Right lobe of liver (tissue), 4 donors: ENCODE measurements around the gene TSPAN12.

Source experiments
- POLR2A ChIP-seq: fragments of 450-650 bp; IDR thresholded peaks from one replicate; pipeline ENCODE4 v1.6.1; 2017; ENCODE audit warnings: antibody characterized with exemption, mild to moderate bottlenecking
- TF ChIP-seq, protein P1 (sequence below), 4 donors: fragments of 200-600 bp in 3 of 4; fragments of 450-650 bp in 1 of 4; IDR thresholded peaks; one replicate each; pipeline versions ENCODE4 v1.5.1 to v1.8.0; 2016 to 2022; ENCODE audit warnings: antibody characterized with exemption in 4 of 4, mild to moderate bottlenecking in 2 of 4
- donor health status: DM: no; HTN: no; CAD: no.
- donor health status: DM: no; HTN: no; CAD: no.
- donor health status: DM: no; HTN: yes; CAD: no.

DNA sequence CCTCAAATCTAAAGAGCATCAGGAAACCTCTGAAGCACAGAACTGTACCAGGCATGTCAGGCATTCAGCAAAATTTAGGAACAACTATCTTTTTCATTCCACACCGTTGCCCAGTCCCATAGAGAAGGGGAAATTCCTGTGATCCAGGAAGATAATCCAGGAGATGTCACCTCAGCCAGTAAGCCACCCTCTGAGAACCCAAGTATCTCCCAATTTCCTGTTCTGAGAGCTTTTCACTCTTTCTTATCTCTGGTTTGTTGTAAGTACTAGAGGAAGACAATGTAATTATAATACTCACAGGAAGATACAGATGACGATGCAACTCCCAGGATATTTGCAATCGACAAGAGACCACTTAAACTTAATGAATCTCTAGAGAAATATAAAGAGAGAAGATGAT is 97.1 kb downstream of the TSPAN12 start:
- TF ChIP-seq POLR2A: no peak
- TF ChIP-seq, protein P1, sequence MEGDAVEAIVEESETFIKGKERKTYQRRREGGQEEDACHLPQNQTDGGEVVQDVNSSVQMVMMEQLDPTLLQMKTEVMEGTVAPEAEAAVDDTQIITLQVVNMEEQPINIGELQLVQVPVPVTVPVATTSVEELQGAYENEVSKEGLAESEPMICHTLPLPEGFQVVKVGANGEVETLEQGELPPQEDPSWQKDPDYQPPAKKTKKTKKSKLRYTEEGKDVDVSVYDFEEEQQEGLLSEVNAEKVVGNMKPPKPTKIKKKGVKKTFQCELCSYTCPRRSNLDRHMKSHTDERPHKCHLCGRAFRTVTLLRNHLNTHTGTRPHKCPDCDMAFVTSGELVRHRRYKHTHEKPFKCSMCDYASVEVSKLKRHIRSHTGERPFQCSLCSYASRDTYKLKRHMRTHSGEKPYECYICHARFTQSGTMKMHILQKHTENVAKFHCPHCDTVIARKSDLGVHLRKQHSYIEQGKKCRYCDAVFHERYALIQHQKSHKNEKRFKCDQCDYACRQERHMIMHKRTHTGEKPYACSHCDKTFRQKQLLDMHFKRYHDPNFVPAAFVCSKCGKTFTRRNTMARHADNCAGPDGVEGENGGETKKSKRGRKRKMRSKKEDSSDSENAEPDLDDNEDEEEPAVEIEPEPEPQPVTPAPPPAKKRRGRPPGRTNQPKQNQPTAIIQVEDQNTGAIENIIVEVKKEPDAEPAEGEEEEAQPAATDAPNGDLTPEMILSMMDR (IDR thresholded peaks at IDR 0.05): no peak
